ENCODE data around the gene ZSWIM6.

ZSWIM6 gene

GRCh38 chr5:61461417-61461816, 129.4 kb downstream of the ZSWIM6 start:
- no peak for TF ChIP-seq CTCF (IDR thresholded peaks at IDR 0.05; ENCODE audit: insufficient read depth, low read depth, low read length, missing control alignments)
- DNase-seq (ENCODE audit: low read depth): no peak
- H3K4me3 ChIP-seq (ENCODE audit: low read length): no peak overlapping the region

GRCh38 chr5:61461926-61462325, 129.9 kb downstream of the ZSWIM6 start:
- no peak for TF ChIP-seq CTCF (IDR thresholded peaks at IDR 0.05; ENCODE audit: insufficient read depth, low read depth, low read length, missing control alignments)
- DNase-seq (ENCODE audit: low read depth): no peak
- H3K4me3 ChIP-seq (ENCODE audit: low read length): no peak overlapping the region

GRCh38 chr5:61463596-61463995, 131.5 kb downstream of the ZSWIM6 start:
- no peak for DNase-seq (ENCODE audit: low read depth)
- H3K4me3 ChIP-seq (ENCODE audit: low read length): no peak overlapping the region
- no peak for TF ChIP-seq CTCF (IDR thresholded peaks at IDR 0.05; ENCODE audit: insufficient read depth, low read depth, low read length, missing control alignments)

GRCh38 chr5:61464512-61464911, 132.5 kb downstream of the ZSWIM6 start:
- TF ChIP-seq CTCF (IDR thresholded peaks at IDR 0.05; ENCODE audit: insufficient read depth, low read depth, low read length, missing control alignments): no peak
- DNase-seq (ENCODE audit: low read depth): no peak
- no peak overlapping the region for H3K4me3 ChIP-seq (ENCODE audit: low read length)

- TF ChIP-seq CTCF (IDR thresholded peaks at IDR 0.05; ENCODE audit: insufficient read depth, low read depth, low read length, missing control alignments): no peak
- H3K4me3 ChIP-seq (ENCODE audit: low read length): no peak overlapping the region
- no peak for DNase-seq (ENCODE audit: low read depth)
These were observed 133.0 kb downstream of the ZSWIM6 start for GRCh38 chr5:61465066-61465465.

- no peak for DNase-seq (ENCODE audit: low read depth)
- no peak for TF ChIP-seq CTCF (IDR thresholded peaks at IDR 0.05; ENCODE audit: insufficient read depth, low read depth, low read length, missing control alignments)
- H3K4me3 ChIP-seq (ENCODE audit: low read length): no peak overlapping the region
These were observed 133.4 kb downstream of the ZSWIM6 start for GRCh38 chr5:61465496-61465895.

GRCh38 chr5:61466017-61466416, 134.0 kb downstream of the ZSWIM6 start:
- no peak for TF ChIP-seq CTCF (IDR thresholded peaks at IDR 0.05; ENCODE audit: insufficient read depth, low read depth, low read length, missing control alignments)
- H3K4me3 ChIP-seq (ENCODE audit: low read length): no peak overlapping the region
- no peak for DNase-seq (ENCODE audit: low read depth)
